Measurements from ENCODE around the gene CAMK1D.
"Not testable (repeated sequence)": the region's sequence is repeated elsewhere in the genome, so short reads cannot be mapped to it uniquely, and the experiment has no call there.

The CAMK1D gene

GRCh38 chr10:12726971-12727831 lies 377.9 kb downstream of the CAMK1D start:
- no peak for DNase-seq (ENCODE audit: low read depth)

GRCh38 chr10:12727832-12728215 lies 378.5 kb downstream of the CAMK1D start:
- DNase-seq (ENCODE audit: low read depth), result no peak

GRCh38 chr10:12728494-12728893 lies 379.1 kb downstream of the CAMK1D start:
- DNase-seq (ENCODE audit: low read depth), result no peak

- DNase-seq (ENCODE audit: low read depth), result no peak
Observed at GRCh38 chr10:12729885-12730284, 380.5 kb downstream of the CAMK1D start.

GRCh38 chr10:12730809-12731519 lies 381.6 kb downstream of the CAMK1D start:
- no peak for DNase-seq (ENCODE audit: low read depth)

GRCh38 chr10:12733271-12733670 lies 383.9 kb downstream of the CAMK1D start:
- no peak for DNase-seq (ENCODE audit: low read depth)

GRCh38 chr10:12735843-12736462 lies 386.6 kb downstream of the CAMK1D start:
- DNase-seq (ENCODE audit: low read depth), result no peak

GRCh38 chr10:12740813-12741212 lies 391.5 kb downstream of the CAMK1D start:
- DNase-seq (ENCODE audit: low read depth), result no peak

- no peak for DNase-seq (ENCODE audit: low read depth)
Observed at GRCh38 chr10:12741360-12741804, 392.0 kb downstream of the CAMK1D start.

GRCh38 chr10:12742771-12743170 lies 393.4 kb downstream of the CAMK1D start:
- DNase-seq (ENCODE audit: low read depth), result no peak

GRCh38 chr10:12743466-12743865 lies 394.1 kb downstream of the CAMK1D start:
- not testable (repeated sequence) for DNase-seq (ENCODE audit: low read depth)

GRCh38 chr10:12743941-12744340 lies 394.6 kb downstream of the CAMK1D start:
- no peak for DNase-seq (ENCODE audit: low read depth)

GRCh38 chr10:12748186-12748585 lies 398.8 kb downstream of the CAMK1D start:
- DNase-seq (ENCODE audit: low read depth), result no peak

GRCh38 chr10:12749760-12750478 lies 400.6 kb downstream of the CAMK1D start:
- no peak for DNase-seq (ENCODE audit: low read depth)

GRCh38 chr10:12750526-12751201 lies 401.3 kb downstream of the CAMK1D start:
- no peak for DNase-seq (ENCODE audit: low read depth)

- DNase-seq (ENCODE audit: low read depth), result no peak
Observed at GRCh38 chr10:12755075-12755474, 405.7 kb downstream of the CAMK1D start.

- no peak for DNase-seq (ENCODE audit: low read depth)
Observed at GRCh38 chr10:12757351-12757750, 408.0 kb downstream of the CAMK1D start.

GRCh38 chr10:12758271-12758670 lies 408.9 kb downstream of the CAMK1D start:
- no peak for DNase-seq (ENCODE audit: low read depth)

GRCh38 chr10:12766223-12766622 lies 416.9 kb downstream of the CAMK1D start:
- DNase-seq (ENCODE audit: low read depth), result no peak

GRCh38 chr10:12768156-12769100 lies 419.1 kb downstream of the CAMK1D start:
- DNase-seq (ENCODE audit: low read depth), result no peak
